ENCODE data around the gene TRMT112. TPM values are rescaled to one million over a fixed set of nuclear protein-coding genes. Genes with fewer than 3 reads are reported as not detected.

TRMT112 gene
- total and polyA plus RNA-seq, 10 of the 15 experiments (the other 5 are each of a cell fraction or from before 2014, with no cell fraction given): 212 to 455 (median 308) TPM

- no peak overlapping the region for H3K27ac ChIP-seq (ENCODE audit: control insufficient read depth, insufficient read depth)
- 30% methylated on average over 37 of the region's 42 CpGs for WGBS (ENCODE audit: insufficient coverage, insufficient replicate concordance, low lambda C conversion rate, missing lambda C conversion rate)
- CTCF ChIA-PET: interaction anchor here (0.8 to 1.9 kb wide), 2 partner anchors 9 to 12 kb away, joined by 3 to 10 read pairs; no protein-coding TSS in a partner anchor
Observed at GRCh38 chr11:64292460-64293254, 24.7 kb downstream of the TRMT112 start.

GRCh38 chr11:64291752-64292459, 25.5 kb downstream of the TRMT112 start:
- H2AFZ ChIP-seq (ENCODE audit: control insufficient read depth, low read depth, low read length): no peak overlapping the region
- peak; percentile 20; the same call in 2 of the 3 replicates for ATAC-seq
- ChIA-PET POLR2A (no interaction called here), SMC1A (ENCODE audit: uncharacterized antibody, unreplicated experiment) (no interaction called here), RAD21 (ENCODE audit: unreplicated experiment) (no interaction called here), CTCF (interaction anchor here (0.8 to 1.9 kb wide), 2 partner anchors 10 to 13 kb away, joined by 3 to 10 read pairs; no protein-coding TSS in a partner anchor)
- H3K27ac ChIP-seq (ENCODE audit: control insufficient read depth, insufficient read depth): no peak overlapping the region
- BruUV-seq (replicated peaks): no TSS peak
- H3K9me3 ChIP-seq (replicated peaks; ENCODE audit: control insufficient read depth, insufficient read depth, low read length): no peaks in the 10 kb centered on the region
- H3K27me3 ChIP-seq (replicated peaks in 1 of 2; ENCODE audit: control insufficient read depth in 2 of 2, insufficient read depth in 2 of 2, low read length in 1 of 2): peaks cover 6 to 14% of the 10 kb centered on the region in 2 experiments
- no peak overlapping the region for H3K9ac ChIP-seq (ENCODE audit: control insufficient read depth, insufficient read depth, low read length)
- no peak for DNase-seq (ENCODE audit: low read depth, low spot score)
- H3K4me1 ChIP-seq (ENCODE audit: control insufficient read depth, insufficient read depth, low read length): no peaks in the 10 kb centered on the region
- 3% methylated on average over 56 of the region's 96 CpGs for WGBS (ENCODE audit: insufficient coverage, insufficient replicate concordance, low lambda C conversion rate, missing lambda C conversion rate)
- no peak for FAIRE-seq
- peaks cover 0 to 2% of the 10 kb centered on the region in 2 experiments; a peak in 2 of 4 replicates for H3K36me3 ChIP-seq (ENCODE audit: control insufficient read depth in 2 of 2, insufficient read depth in 2 of 2, low read length in 1 of 2)
- intact Hi-C loops (cut with micrococcal nuclease; ENCODE audit: unreplicated experiment) (no loop called here), in situ Hi-C loops (cut with MboI) (no loop called here)
- no peaks in the 10 kb centered on the region for H3K79me2 ChIP-seq (ENCODE audit: control insufficient read depth, insufficient read depth, low read length)
- H3K4me3 ChIP-seq: no peak overlapping the region
- no peaks in the 10 kb centered on the region; the same call in 1 of the 2 replicates for H4K20me1 ChIP-seq (ENCODE audit: control insufficient read depth, insufficient read depth)
- peak overlapping the region; percentile 48; the same call in 1 of the 2 replicates for H3K4me2 ChIP-seq (ENCODE audit: control insufficient read depth, insufficient read depth)
- TF ChIP-seq HDAC6 (IDR thresholded peaks at IDR 0.05; ENCODE audit: unreplicated experiment): peak; percentile 63
- 0 out of 2 replicates have a peak, but pooled peaks have one; percentile 39 for TF ChIP-seq DPF2 (IDR thresholded peaks at IDR 0.05)
- TF ChIP-seq CBX3 (IDR thresholded peaks at IDR 0.05; ENCODE audit: borderline replicate concordance, low read depth): no peak
- peak in 1 of 2 experiments; percentile 78; a peak in 2 of 4 replicates for TF ChIP-seq BHLHE40 (IDR thresholded peaks at IDR 0.05; ENCODE audit: borderline replicate concordance in 1 of 2, low read depth in 2 of 2, low read length in 1 of 2)
- TF ChIP-seq EGR1 (IDR thresholded peaks at IDR 0.05; ENCODE audit: borderline replicate concordance in 1 of 2, low read depth in 2 of 2, low read length in 2 of 2): 0 out of 3 replicates have a peak, but pooled peaks of 1 of the 2 experiments have one; percentile 31
- TF ChIP-seq SMARCA5 (IDR thresholded peaks at IDR 0.05): no peak
- TF ChIP-seq IRF3 (IDR thresholded peaks at IDR 0.05): no peak
- TF ChIP-seq SUZ12 (IDR thresholded peaks at IDR 0.05; ENCODE audit: unreplicated experiment): peak; percentile 44
- no peak for TF ChIP-seq KLF5 (IDR thresholded peaks at IDR 0.05; ENCODE audit: partially characterized antibody)

More at GRCh38 chr11:64292460-64293254, 24.7 kb downstream of the TRMT112 start:
- Histone ChIP-seq H3K4me1 (ENCODE audit: control insufficient read depth, insufficient read depth, low read length) (no peaks in the 10 kb centered on the region), H3K4me2 (ENCODE audit: control insufficient read depth, insufficient read depth) (peak overlapping the region; percentile 42; the same call in 1 of the 2 replicates), H3K9me3 (replicated peaks; ENCODE audit: control insufficient read depth, insufficient read depth, low read length) (no peaks in the 10 kb centered on the region), H3K9ac (ENCODE audit: control insufficient read depth, insufficient read depth, low read length) (no peak overlapping the region), H2AFZ (ENCODE audit: control insufficient read depth, low read depth, low read length) (no peak overlapping the region), H3K79me2 (ENCODE audit: control insufficient read depth, insufficient read depth, low read length) (no peaks in the 10 kb centered on the region), H3K27me3 (replicated peaks in 1 of 2; ENCODE audit: control insufficient read depth in 2 of 2, insufficient read depth in 2 of 2, low read length in 1 of 2) (peaks cover 9 to 16% of the 10 kb centered on the region in 2 experiments), H3K36me3 (ENCODE audit: control insufficient read depth in 2 of 2, insufficient read depth in 2 of 2, low read length in 1 of 2) (peaks cover 0 to 2% of the 10 kb centered on the region in 2 experiments; a peak in 2 of 4 replicates), H3K4me3 (no peak overlapping the region), H4K20me1 (ENCODE audit: control insufficient read depth, insufficient read depth) (no peaks in the 10 kb centered on the region; the same call in 1 of the 2 replicates)
- ChIA-PET SMC1A (ENCODE audit: uncharacterized antibody, unreplicated experiment) (no interaction called here), POLR2A (interaction anchor here (0.9 kb wide), 1 partner anchor 8 kb away, joined by 3 read pairs; the partner anchor contains the start of gene BAD), RAD21 (ENCODE audit: unreplicated experiment) (no interaction called here)
- intact Hi-C loops (cut with micrococcal nuclease; ENCODE audit: unreplicated experiment) (no loop called here), in situ Hi-C loops (cut with MboI) (no loop called here)
- no peak; the same call in 1 of the 3 replicates for ATAC-seq
- BruUV-seq (replicated peaks): no TSS peak
- DNase-seq (ENCODE audit: low read depth, low spot score): no peak
- no peak for FAIRE-seq
- TF ChIP-seq RBBP5 (conservative IDR thresholded peaks at IDR 0.05): no peak

Measured in GM12878 (cell line).